Activated naive CD4-positive, alpha-beta T cell treated with anti-CD3 and anti-CD28 coated beads, Interleukin-2, amount 50 U/mL, for 72 hours (primary cell): ENCODE results near the gene HOXA10. TPM values are rescaled to one million over a fixed set of nuclear protein-coding genes. Genes with fewer than 3 reads are reported as not detected.

Source experiments
- ATAC-seq, 2 donors: fragments of 150-1000 bp; cut with Tn5 transposase; 2 replicates each; pipeline ENCODE4 v1.10.0; 2021; ENCODE audit warnings: mild to moderate bottlenecking in 2 of 2, moderate library complexity in 2 of 2
- DNase-seq, 2 donors: peaks; one replicate each; pipeline ENCODE4 v3.0.0; 2021 to 2022; ENCODE audit warnings: low spot score in 2 of 2
- H3K27ac Mint-ChIP-seq, 2 donors: one replicate each; pipeline ENCODE4 v1.8.0; 2022; ENCODE audit warnings: mild to moderate bottlenecking in 2 of 2, mixed read lengths in 2 of 2
- H3K36me3 Mint-ChIP-seq, 2 donors: one replicate each; pipeline ENCODE4 v1.8.0; 2022; ENCODE audit warnings: mixed read lengths in 2 of 2
- H3K9me3 Mint-ChIP-seq, 2 donors: one replicate each; pipeline ENCODE4 v1.8.0; 2022; ENCODE audit warnings: mixed read lengths in 2 of 2
- total RNA-seq, 2 donors: library from RNA; stranded (reverse); gene quantifications; one replicate each; pipeline ENCODE4 v1.2.3, GENCODE V29; 2022

The HOXA10 gene
- total RNA-seq, 2 donors from 2014 or later, result not detected

- Mint-ChIP-seq H3K27ac (no peak overlapping the region), H3K9me3 (no peaks in the 10 kb centered on the region), H3K36me3 (peaks cover 0 to 4% of the 10 kb centered on the region in 2 donors)
- no peak for DNase-seq
- no peak for ATAC-seq
Observed at GRCh38 chr7:27177795-27178320, 3.7 kb upstream of the HOXA10 start.

DNA sequence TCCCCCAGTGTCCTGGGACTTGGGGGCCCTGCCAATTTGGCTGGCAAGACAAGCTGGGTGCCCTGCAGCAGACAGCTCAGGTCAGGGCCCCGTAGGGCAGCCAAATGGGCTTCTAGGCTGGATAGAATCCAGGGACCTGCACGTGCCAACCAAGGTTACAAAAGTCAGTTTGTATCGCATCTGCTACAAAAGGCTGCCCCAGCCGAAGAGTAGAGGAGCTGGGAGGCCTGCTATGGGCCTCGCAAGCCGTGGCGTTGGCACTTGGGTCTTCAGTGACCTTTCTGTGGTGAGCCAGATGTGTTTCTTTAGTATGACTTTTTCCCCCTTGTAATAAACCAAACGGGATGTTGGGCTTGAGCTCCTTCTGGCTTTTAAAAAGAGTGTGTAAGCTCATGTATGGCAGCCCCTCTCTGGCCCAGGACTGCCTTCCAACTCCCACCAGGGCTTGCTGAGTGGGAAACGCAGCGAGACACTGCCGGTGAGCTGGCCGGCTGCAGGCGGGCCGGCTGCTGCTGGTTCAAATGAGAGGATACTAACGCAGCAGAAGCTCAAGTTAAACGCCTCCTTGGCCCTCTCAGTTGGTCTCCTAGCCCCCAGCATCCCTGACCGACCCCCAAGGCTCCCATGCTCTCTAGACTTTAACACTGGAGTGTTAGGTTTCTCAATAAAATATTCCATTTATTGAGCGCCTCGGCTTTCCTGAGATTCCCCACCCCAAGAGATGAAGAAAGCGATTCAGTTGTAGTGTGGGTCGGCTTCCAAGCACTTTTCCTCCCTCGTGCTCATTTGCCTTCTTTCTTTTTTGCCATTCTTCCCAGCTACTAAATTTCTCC, 3.1 kb upstream of the HOXA10 start:
- DNase-seq, result peak in 1 of 2 donors; percentile 21
- no peak for ATAC-seq
- H3K9me3 Mint-ChIP-seq, result no peaks in the 10 kb centered on the region
- no peak overlapping the region for H3K27ac Mint-ChIP-seq
- peaks cover 0 to 7% of the 10 kb centered on the region in 2 donors for H3K36me3 Mint-ChIP-seq

GRCh38 chr7:27176524-27176845, 2.4 kb upstream of the HOXA10 start:
- Mint-ChIP-seq H3K9me3 (no peaks in the 10 kb centered on the region), H3K36me3 (peaks cover 0 to 14% of the 10 kb centered on the region in 2 donors), H3K27ac (no peak overlapping the region)
- DNase-seq, result peak in 1 of 2 donors; percentile 21
- ATAC-seq, result no peak

GRCh38 chr7:27175626-27176523, 1.8 kb upstream of the HOXA10 start:
- ATAC-seq (no peak), DNase-seq (peak in 1 of 2 donors; percentile 41)
- peaks cover 0 to 16% of the 10 kb centered on the region in 2 donors for H3K36me3 Mint-ChIP-seq
- H3K9me3 Mint-ChIP-seq, result no peaks in the 10 kb centered on the region
- H3K27ac Mint-ChIP-seq, result no peak overlapping the region

DNA sequence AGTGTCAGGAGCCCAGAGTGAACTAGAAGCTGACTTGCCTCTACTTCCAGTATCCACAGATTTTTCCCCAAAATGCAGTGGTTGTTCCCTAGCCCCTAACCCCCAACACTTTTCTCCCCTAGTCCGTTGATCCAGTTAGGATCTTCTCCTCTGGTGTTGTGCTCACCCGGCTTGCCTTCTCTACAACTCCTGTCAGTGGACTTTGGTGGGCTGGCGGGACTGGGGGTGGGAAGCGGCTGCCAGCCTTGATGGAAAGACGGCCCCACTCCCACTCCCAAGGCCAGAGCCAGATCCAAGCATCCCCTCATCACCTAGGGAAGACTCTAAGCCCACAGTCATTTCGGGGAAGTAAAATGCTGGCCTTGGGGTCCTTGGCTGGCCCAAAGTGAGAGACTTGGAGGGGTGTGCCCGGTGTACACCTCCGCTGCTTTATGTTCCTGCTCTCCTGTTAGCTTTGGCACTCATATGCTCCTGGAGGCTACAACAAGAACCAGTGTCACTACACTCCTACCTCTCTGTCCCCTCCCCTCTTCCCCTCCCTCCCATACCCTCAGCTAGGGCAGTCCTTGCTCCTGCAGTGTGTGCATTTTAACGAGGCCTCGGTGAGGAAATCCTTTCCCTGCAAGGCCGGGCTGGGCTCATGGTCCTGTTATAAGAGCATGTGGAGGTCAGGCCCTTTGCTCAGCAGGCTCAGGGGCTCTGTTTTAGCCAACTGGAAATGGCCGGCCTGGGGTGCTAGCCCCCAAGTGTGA, 930 bp upstream of the HOXA10 start:
- DNase-seq (peak in 1 of 2 donors; percentile 25), ATAC-seq (no peak)
- no peaks in the 10 kb centered on the region for H3K9me3 Mint-ChIP-seq
- H3K27ac Mint-ChIP-seq, result no peak overlapping the region
- H3K36me3 Mint-ChIP-seq, result peaks cover 0 to 16% of the 10 kb centered on the region in 2 donors

GRCh38 chr7:27173511-27173955, 587 bp downstream of the HOXA10 start:
- H3K9me3 Mint-ChIP-seq, result no peaks in the 10 kb centered on the region
- H3K36me3 Mint-ChIP-seq, result peaks cover 0 to 17% of the 10 kb centered on the region in 2 donors
- peak in 1 of 2 donors; percentile 52 for DNase-seq
- H3K27ac Mint-ChIP-seq, result no peak overlapping the region
- peak; percentile 59 to 62 for ATAC-seq

- DNase-seq (peak in 1 of 2 donors; percentile 50), ATAC-seq (peak; percentile 17 to 33)
- no peak overlapping the region for H3K27ac Mint-ChIP-seq
- peaks cover 0 to 19% of the 10 kb centered on the region in 2 donors for H3K36me3 Mint-ChIP-seq
- H3K9me3 Mint-ChIP-seq, result no peaks in the 10 kb centered on the region
Observed at GRCh38 chr7:27172823-27173510, 1.2 kb downstream of the HOXA10 start.

DNA sequence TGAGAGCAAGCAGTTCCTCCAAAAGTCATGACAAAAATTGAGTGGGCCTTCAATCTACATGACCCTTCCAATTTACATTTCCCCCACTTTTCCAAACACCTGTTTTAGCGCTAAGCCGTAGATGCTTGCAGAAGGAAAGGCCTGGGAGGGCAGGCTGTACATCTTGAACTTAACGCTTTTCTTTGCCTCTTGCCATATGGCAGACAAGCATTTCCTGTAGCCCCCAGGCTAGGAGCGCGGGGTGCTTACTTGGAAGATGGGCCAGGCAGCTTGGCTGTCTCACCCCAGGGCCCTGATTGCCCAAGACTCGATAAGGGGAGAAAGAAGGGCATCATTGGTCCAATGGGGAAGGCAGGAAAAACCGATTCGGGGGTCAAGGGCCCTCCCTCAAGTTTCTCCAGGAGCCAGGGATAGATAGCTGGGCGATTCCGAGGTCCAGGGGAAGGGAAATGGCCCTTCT, 1.8 kb downstream of the HOXA10 start:
- Mint-ChIP-seq H3K36me3 (peaks cover 0 to 19% of the 10 kb centered on the region in 2 donors), H3K27ac (peak overlapping the region in 1 of 2 donors; percentile 94), H3K9me3 (no peaks in the 10 kb centered on the region)
- peak in 1 of 2 donors; percentile 6 for DNase-seq
- no peak for ATAC-seq

- ATAC-seq, result no peak
- no peak for DNase-seq
- Mint-ChIP-seq H3K27ac (peak overlapping the region in 1 of 2 donors; percentile 94), H3K9me3 (no peaks in the 10 kb centered on the region), H3K36me3 (peaks cover 0 to 19% of the 10 kb centered on the region in 2 donors)
Observed at GRCh38 chr7:27171637-27172314, 2.3 kb downstream of the HOXA10 start.

- DNase-seq (no peak), ATAC-seq (no peak)
- peak overlapping the region in 1 of 2 donors; percentile 36 for H3K27ac Mint-ChIP-seq
- H3K9me3 Mint-ChIP-seq, result no peaks in the 10 kb centered on the region
- peaks cover 0 to 19% of the 10 kb centered on the region in 2 donors for H3K36me3 Mint-ChIP-seq
Observed at GRCh38 chr7:27171325-27171636, 2.8 kb downstream of the HOXA10 start.

DNA sequence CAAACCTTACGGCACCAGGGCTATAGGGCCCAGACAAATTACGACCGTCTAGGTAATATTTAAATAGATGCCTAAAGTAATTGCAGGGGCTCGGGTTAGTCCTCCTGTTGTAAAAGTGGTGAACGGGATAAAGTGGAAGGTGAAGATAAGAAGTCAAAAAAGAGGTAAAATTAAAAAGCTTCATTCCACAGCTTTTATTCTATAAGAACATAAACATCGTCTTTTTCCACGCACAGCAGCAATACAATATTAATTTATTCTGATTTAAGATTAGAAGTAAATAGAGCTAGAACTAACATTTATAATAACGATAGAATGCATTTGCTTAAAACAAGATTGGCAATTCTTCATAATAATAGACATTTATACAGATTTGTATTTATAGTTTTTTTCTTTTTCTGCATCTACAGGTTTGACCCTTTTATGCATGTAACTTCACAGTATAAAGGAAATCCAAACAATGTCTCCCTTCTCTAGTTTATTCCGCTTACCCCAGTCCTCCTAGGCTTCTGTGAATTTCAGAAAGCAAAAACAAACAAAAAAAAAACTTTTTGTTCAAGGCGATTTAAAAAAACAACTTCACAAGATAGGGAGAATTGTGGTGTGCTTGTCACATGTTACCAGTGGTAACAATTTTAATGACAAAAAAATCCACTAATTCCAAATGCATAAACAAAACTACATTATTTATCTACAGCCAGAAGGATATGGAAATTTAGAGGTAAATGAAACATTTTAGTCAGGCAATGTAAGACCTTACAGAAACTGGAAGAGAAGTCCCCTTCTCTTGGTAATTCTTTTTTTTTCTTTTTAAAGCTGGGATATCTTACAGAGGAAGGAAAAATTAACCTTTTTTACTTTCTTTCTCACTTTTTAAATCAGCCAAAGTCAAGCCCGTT, 3.4 kb downstream of the HOXA10 start:
- no peak for ATAC-seq
- peak overlapping the region in 1 of 2 donors; percentile 36 for H3K27ac Mint-ChIP-seq
- peaks cover 0 to 19% of the 10 kb centered on the region in 2 donors for H3K36me3 Mint-ChIP-seq
- H3K9me3 Mint-ChIP-seq, result no peaks in the 10 kb centered on the region
- DNase-seq, result no peak

DNA sequence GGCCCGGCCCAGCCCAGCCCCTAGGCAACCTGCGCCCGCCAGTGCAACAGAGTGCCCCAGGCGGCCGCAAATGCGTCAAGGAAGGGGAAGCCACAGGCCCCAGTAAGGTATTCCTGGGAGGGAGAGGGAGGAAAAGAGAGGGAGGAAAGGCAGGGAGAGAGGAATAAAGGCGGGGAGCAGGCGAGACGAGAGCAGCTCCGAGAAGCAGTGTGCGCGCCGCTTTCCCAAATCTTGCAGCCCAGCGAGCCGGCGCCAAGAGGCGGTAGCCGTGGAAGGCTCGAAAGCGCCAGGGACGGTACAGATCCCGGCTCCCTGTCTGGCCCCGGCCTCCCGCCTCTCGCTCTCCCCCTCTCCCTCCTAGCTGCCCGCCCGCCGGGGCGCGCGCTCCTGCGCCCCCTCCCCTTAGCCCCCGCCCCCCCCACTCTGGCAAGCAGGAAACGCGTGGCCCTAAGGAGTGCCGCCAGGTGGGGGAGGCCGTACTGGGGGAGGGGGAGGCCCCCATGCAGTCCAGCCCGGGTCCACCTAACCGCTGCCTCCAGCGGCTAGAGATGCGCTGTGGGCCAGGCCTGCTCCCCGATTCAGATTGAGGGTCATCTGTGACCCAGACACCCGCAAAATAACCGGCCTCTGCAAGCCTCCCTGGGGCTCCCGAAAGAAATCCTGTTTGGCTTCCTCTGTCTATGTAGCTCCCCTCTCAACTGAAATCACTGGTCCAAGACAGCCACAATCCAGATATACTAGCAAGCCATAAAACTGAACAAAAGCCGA, 4.3 kb downstream of the HOXA10 start:
- ATAC-seq (no peak), DNase-seq (no peak)
- peaks cover 0 to 19% of the 10 kb centered on the region in 2 donors for H3K36me3 Mint-ChIP-seq
- H3K27ac Mint-ChIP-seq, result no peak overlapping the region
- H3K9me3 Mint-ChIP-seq, result no peaks in the 10 kb centered on the region

DNA sequence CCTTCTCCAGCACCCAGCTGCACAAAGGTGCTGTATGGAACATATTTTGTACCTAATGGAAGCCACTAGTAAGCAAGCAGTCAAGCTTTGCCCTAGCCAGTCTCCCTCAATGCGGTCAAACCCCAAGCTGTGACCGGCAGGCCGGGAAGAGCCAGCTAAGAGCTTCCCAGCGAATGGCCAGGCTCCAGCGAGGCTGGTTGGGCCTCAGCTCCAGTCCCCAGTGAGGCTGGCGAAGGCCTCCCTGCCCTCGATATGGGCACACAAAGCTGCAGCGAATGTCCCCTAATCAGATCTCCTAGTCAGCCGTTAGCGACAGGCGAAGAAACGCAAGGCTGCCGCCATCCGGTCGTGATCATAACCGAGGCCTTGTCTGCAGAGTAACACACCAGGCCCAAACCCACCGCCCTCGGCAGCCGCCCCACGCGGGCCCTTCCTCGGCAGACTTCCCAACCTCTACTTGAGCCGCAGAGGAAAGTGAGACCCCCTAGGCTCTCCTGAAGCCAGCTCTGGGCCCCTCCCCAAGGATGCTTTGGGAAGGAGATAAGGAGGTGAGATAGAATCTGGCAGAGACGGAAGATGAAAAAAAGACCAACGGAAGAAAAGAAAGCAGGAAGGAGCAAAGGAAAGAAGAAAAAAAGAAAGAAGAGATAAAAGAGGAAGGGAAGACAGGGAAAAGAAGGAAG, 5.7 kb downstream of the HOXA10 start:
- no peak for DNase-seq
- Mint-ChIP-seq H3K9me3 (no peaks in the 10 kb centered on the region), H3K27ac (peak overlapping the region in 1 of 2 donors; percentile 58), H3K36me3 (peaks cover 0 to 19% of the 10 kb centered on the region in 2 donors)
- ATAC-seq, result peak in 1 of 2 donors; percentile 59
